ENCODE data around the gene PSTPIP1.

The PSTPIP1 gene

DNA sequence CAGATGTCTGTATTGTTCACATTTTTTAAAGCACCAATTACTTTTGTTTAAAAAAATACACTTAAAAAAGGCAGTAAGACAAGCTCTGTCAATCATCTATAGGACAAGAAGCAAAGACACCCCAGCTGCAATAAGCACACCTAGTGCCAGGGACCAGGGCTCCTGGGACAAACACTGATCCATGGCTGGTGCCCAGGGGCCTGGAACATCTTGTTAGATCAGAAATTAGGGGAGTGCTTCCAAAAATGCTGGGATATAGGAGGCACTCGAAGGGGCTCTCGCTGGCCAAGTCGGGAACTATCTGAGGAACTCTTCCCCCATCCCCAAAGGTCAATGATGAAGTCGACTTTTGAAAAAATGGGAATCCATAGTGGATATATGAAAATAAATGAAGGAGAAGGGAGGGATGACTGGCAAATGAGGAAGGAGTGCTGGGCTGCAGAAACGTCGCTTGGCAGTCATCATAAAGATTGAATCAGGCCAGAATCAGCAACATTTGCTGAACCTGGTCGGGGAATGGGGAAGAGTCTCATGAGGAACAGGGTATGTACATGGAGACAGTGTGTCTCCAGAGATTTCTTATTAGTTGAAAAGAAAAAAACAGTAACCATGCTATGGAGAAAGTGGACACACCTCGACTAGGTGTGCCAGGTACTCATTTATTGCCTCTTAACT, 47.5 kb downstream of the PSTPIP1 start:
- Histone ChIP-seq H3K4me3 (ENCODE audit: low read depth, low read length) (no peak overlapping the region), H3K9me3 (ENCODE audit: control insufficient read depth, insufficient read depth, low read depth, low read length) (no peaks in the 10 kb centered on the region), H3K9ac (ENCODE audit: low read length) (no peak overlapping the region), H3K27me3 (ENCODE audit: control insufficient read depth, insufficient read depth, low read length) (no peaks in the 10 kb centered on the region), H3K27ac (ENCODE audit: low read depth, low read length) (no peak overlapping the region), H3K4me1 (ENCODE audit: control insufficient read depth, insufficient read depth, low read length) (no peaks in the 10 kb centered on the region), H3K36me3 (ENCODE audit: control insufficient read depth, insufficient read depth, low read length) (peaks cover 48% of the 10 kb centered on the region)

DNA sequence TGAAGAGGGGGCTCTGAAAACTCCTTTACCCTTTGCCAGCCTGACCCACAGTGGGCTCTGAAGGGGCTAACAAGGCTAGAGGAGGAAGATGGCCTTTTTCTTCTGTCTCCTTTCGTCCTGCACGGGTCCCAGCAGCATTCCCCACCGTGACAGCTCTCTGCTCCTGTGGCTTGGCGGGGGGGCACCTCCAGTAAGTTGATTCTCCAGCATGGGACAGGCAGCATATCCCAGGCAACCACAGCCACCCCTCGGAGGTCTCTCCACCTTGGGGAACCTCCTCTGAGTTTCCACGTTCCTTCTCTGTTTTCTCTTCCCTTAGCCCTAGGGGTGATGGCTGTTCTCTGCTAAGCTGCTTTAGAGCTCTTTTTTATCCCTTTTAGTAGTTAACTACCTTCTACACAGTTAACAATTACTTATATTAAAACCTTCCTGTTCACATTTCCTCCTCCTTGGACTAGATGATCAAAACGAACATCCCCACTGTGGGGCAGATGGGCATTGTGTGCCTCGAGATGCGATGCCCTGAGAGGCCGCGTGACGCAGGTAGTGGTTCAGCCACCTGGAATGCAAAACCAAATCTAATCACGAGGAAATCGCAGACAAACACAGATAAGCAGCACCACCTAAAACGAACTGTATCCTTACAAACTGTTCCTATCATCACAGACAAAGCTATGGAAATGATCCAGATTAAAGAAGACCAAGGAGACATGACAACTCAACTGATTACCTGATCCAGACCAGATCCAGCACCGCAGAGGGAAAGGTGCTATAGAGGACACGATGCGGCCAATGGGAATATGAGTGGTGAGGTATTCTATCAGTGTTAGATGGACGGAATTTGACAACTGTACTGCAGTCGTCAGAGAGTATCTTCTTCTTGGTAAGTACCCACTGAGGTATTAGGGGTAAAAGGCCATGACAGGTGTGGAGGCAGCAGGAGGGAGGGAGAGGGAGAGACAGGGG, 48.3 kb downstream of the PSTPIP1 start:
- no peaks in the 10 kb centered on the region for H3K27me3 ChIP-seq (ENCODE audit: control insufficient read depth, insufficient read depth, low read length)
- H3K4me1 ChIP-seq (ENCODE audit: control insufficient read depth, insufficient read depth, low read length): no peaks in the 10 kb centered on the region
- H3K9ac ChIP-seq (ENCODE audit: low read length): no peak overlapping the region
- no peak overlapping the region for H3K27ac ChIP-seq (ENCODE audit: low read depth, low read length)
- no peaks in the 10 kb centered on the region for H3K9me3 ChIP-seq (ENCODE audit: control insufficient read depth, insufficient read depth, low read depth, low read length)
- no peak overlapping the region for H3K4me3 ChIP-seq (ENCODE audit: low read depth, low read length)
- peaks cover 51% of the 10 kb centered on the region for H3K36me3 ChIP-seq (ENCODE audit: control insufficient read depth, insufficient read depth, low read length)

DNA sequence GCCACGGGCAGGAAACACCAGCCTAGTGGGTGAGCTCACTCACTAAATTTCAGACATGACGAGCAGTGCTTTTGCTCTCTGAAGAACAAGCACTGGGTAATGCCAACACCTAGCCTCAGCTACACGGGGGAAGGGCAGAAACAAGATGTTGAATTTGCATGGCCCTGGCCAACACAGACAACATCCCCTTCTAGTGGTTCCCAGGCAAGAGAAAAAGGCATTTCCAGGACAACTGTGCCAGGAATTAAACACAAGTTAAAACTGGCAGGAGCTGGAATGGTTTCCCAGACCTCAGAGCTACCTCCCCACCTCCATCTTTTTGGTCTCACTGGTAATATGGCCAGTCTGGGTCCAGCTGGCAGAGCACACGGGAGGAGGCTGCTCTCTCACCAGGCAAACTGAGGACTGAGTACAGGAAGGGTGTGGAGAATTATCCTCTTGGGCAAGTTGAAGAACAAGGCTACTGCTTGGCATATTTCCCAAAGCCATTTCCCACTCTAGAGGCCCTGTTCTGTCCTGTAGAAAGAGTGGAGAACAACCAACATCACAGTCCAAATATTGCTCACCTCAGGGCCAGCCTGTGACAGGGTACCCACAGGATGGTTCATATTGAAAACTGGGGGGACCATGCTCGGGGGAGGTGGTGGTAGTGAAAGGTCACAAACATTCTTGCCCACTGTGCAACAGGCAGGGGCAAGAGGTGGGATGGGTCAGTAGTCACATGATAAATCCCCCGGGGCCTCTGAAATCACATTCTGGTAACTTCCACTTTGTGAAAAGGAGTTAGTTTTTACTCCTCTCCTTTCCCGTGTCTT, 49.5 kb downstream of the PSTPIP1 start:
- Histone ChIP-seq H3K9me3 (ENCODE audit: control insufficient read depth, insufficient read depth, low read depth, low read length) (no peaks in the 10 kb centered on the region), H3K4me1 (ENCODE audit: control insufficient read depth, insufficient read depth, low read length) (no peaks in the 10 kb centered on the region), H3K9ac (ENCODE audit: low read length) (no peak overlapping the region), H3K27ac (ENCODE audit: low read depth, low read length) (no peak overlapping the region), H3K36me3 (ENCODE audit: control insufficient read depth, insufficient read depth, low read length) (peaks cover 55% of the 10 kb centered on the region), H3K27me3 (ENCODE audit: control insufficient read depth, insufficient read depth, low read length) (no peaks in the 10 kb centered on the region), H3K4me3 (ENCODE audit: low read depth, low read length) (no peak overlapping the region)

DNA sequence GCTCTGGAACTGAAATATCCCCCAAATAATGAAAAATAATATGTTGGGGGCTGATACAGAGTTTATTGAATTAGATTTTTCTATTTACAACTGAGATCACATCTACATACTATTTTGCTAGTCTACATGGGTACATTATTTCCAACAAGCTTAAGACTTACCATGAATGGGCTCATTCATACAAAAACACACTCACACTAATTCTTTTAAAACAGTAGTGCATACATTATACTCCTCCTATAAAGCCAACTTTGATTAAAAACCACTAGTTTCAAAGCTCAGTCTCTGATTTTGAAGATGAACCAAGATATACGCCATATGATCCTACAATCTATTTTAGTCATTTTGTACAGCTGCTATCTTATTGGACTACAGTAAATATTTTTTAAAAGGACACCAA, 51.1 kb downstream of the PSTPIP1 start:
- Histone ChIP-seq H3K9me3 (ENCODE audit: control insufficient read depth, insufficient read depth, low read depth, low read length) (no peaks in the 10 kb centered on the region), H3K4me1 (ENCODE audit: control insufficient read depth, insufficient read depth, low read length) (no peaks in the 10 kb centered on the region), H3K27me3 (ENCODE audit: control insufficient read depth, insufficient read depth, low read length) (no peaks in the 10 kb centered on the region), H3K4me3 (ENCODE audit: low read depth, low read length) (no peak overlapping the region), H3K9ac (ENCODE audit: low read length) (no peak overlapping the region), H3K27ac (ENCODE audit: low read depth, low read length) (no peak overlapping the region), H3K36me3 (ENCODE audit: control insufficient read depth, insufficient read depth, low read length) (peaks cover 63% of the 10 kb centered on the region)

- no peaks in the 10 kb centered on the region for H3K4me1 ChIP-seq (ENCODE audit: control insufficient read depth, insufficient read depth, low read length)
- H3K27me3 ChIP-seq (ENCODE audit: control insufficient read depth, insufficient read depth, low read length): no peaks in the 10 kb centered on the region
- peaks cover 64% of the 10 kb centered on the region for H3K36me3 ChIP-seq (ENCODE audit: control insufficient read depth, insufficient read depth, low read length)
- no peak overlapping the region for H3K4me3 ChIP-seq (ENCODE audit: low read depth, low read length)
- no peak overlapping the region for H3K27ac ChIP-seq (ENCODE audit: low read depth, low read length)
- H3K9me3 ChIP-seq (ENCODE audit: control insufficient read depth, insufficient read depth, low read depth, low read length): no peaks in the 10 kb centered on the region
- H3K9ac ChIP-seq (ENCODE audit: low read length): no peak overlapping the region
These were observed 51.9 kb downstream of the PSTPIP1 start for GRCh38 chr15:77046704-77047412.

- no peaks in the 10 kb centered on the region for H3K9me3 ChIP-seq (ENCODE audit: control insufficient read depth, insufficient read depth, low read depth, low read length)
- H3K4me1 ChIP-seq (ENCODE audit: control insufficient read depth, insufficient read depth, low read length): no peaks in the 10 kb centered on the region
- H3K4me3 ChIP-seq (ENCODE audit: low read depth, low read length): no peak overlapping the region
- peaks cover 66% of the 10 kb centered on the region for H3K36me3 ChIP-seq (ENCODE audit: control insufficient read depth, insufficient read depth, low read length)
- H3K9ac ChIP-seq (ENCODE audit: low read length): no peak overlapping the region
- no peak overlapping the region for H3K27ac ChIP-seq (ENCODE audit: low read depth, low read length)
- H3K27me3 ChIP-seq (ENCODE audit: control insufficient read depth, insufficient read depth, low read length): no peaks in the 10 kb centered on the region
These were observed 53.4 kb downstream of the PSTPIP1 start for GRCh38 chr15:77048135-77048876.

GRCh38 chr15:77052556-77052955, 57.6 kb downstream of the PSTPIP1 start:
- H3K4me1 ChIP-seq (ENCODE audit: control insufficient read depth, insufficient read depth, low read length): peaks cover 15% of the 10 kb centered on the region
- no peak overlapping the region for H3K4me3 ChIP-seq (ENCODE audit: low read depth, low read length)
- H3K9ac ChIP-seq (ENCODE audit: low read length): no peak overlapping the region
- H3K36me3 ChIP-seq (ENCODE audit: control insufficient read depth, insufficient read depth, low read length): peaks cover 25% of the 10 kb centered on the region
- no peak overlapping the region for H3K27ac ChIP-seq (ENCODE audit: low read depth, low read length)
- no peaks in the 10 kb centered on the region for H3K27me3 ChIP-seq (ENCODE audit: control insufficient read depth, insufficient read depth, low read length)
- no peaks in the 10 kb centered on the region for H3K9me3 ChIP-seq (ENCODE audit: control insufficient read depth, insufficient read depth, low read depth, low read length)

DNA sequence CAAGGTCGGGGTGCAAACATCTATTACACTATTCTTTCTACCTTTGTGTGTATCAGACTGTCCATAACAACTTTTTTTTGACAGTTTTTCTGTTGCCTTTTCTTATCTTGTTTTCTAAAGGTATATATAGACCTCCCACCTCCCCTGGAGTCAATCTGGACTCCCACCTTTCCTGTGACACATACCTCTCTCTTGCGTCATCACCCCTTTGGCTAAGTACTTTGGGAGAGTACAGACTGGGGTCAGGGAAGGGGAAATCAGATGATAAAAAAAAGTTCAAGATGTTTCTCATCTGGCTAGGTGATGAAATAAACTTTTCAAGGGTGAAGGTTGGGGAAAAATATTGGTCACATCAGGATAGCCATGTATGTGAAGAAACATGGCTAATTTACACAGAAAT, 58.8 kb downstream of the PSTPIP1 start:
- Histone ChIP-seq H3K27ac (ENCODE audit: low read depth, low read length) (no peak overlapping the region), H3K36me3 (ENCODE audit: control insufficient read depth, insufficient read depth, low read length) (peaks cover 22% of the 10 kb centered on the region), H3K4me3 (ENCODE audit: low read depth, low read length) (no peak overlapping the region), H3K9me3 (ENCODE audit: control insufficient read depth, insufficient read depth, low read depth, low read length) (no peaks in the 10 kb centered on the region), H3K9ac (ENCODE audit: low read length) (no peak overlapping the region), H3K27me3 (ENCODE audit: control insufficient read depth, insufficient read depth, low read length) (no peaks in the 10 kb centered on the region), H3K4me1 (ENCODE audit: control insufficient read depth, insufficient read depth, low read length) (peaks cover 15% of the 10 kb centered on the region)

GRCh38 chr15:77057072-77057471, 62.1 kb downstream of the PSTPIP1 start:
- no peak overlapping the region for H3K27ac ChIP-seq (ENCODE audit: low read depth, low read length)
- no peak overlapping the region for H3K9ac ChIP-seq (ENCODE audit: low read length)
- peaks cover 6% of the 10 kb centered on the region for H3K36me3 ChIP-seq (ENCODE audit: control insufficient read depth, insufficient read depth, low read length)
- no peaks in the 10 kb centered on the region for H3K27me3 ChIP-seq (ENCODE audit: control insufficient read depth, insufficient read depth, low read length)
- H3K9me3 ChIP-seq (ENCODE audit: control insufficient read depth, insufficient read depth, low read depth, low read length): no peaks in the 10 kb centered on the region
- no peak overlapping the region for H3K4me3 ChIP-seq (ENCODE audit: low read depth, low read length)
- peaks cover 18% of the 10 kb centered on the region for H3K4me1 ChIP-seq (ENCODE audit: control insufficient read depth, insufficient read depth, low read length)

DNA sequence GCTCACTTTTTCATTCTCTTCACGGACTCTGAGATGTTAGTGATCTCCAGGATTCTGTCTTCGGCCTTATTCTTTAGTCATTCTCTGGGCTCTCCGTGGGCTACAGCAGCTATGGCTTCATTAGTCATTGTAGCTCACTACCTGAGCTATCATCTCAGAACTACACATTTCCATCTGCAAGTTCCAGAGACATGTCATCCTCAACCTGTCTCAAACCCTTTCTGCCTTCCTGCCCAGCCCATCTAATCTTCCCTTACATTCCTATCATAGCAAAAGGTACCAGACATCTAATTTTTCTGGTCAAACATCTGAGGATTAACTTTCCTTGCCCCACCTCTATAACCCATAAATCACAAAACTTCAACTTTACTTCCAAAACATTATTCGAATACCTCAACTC, 62.8 kb downstream of the PSTPIP1 start:
- Histone ChIP-seq H3K36me3 (ENCODE audit: control insufficient read depth, insufficient read depth, low read length) (peaks cover 1% of the 10 kb centered on the region; the same call in 1 of the 2 replicates), H3K4me3 (ENCODE audit: low read depth, low read length) (no peak overlapping the region), H3K27ac (ENCODE audit: low read depth, low read length) (no peak overlapping the region), H3K9ac (ENCODE audit: low read length) (no peak overlapping the region), H3K27me3 (ENCODE audit: control insufficient read depth, insufficient read depth, low read length) (no peaks in the 10 kb centered on the region), H3K4me1 (ENCODE audit: control insufficient read depth, insufficient read depth, low read length) (peaks cover 18% of the 10 kb centered on the region), H3K9me3 (ENCODE audit: control insufficient read depth, insufficient read depth, low read depth, low read length) (no peaks in the 10 kb centered on the region)

Data from HUES6 (cell line).